ENCODE measurements around the gene CDS2. TPM values are rescaled to one million over a fixed set of nuclear protein-coding genes. Genes with fewer than 3 reads are reported as not detected.

Gene CDS2
- total RNA-seq, 1 donor from 2014 or later = 56.3 TPM

DNA sequence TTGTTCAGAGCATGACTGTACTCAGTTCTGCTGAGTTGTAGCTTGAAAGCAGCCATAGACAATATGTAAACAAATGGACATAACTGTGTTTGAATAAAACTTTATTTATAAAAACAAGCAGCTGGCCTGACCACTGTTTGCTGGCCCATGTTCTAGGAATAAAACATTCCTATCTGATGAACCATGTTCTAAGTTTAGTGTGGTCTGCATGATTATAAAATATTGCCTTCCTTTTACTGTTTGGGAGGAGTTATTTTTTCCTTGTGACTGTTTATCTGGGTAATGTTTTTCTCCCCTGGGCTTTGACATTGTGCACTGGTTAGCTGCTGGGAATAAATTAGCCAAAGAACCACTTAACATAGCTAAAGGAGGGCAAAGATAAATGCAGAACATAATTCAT is 55.1 kb downstream of the CDS2 start:
- Mint-ChIP-seq H3K27ac (ENCODE audit: unreplicated experiment) (no peak overlapping the region), H3K4me3 (no peak overlapping the region), H3K4me1 (no peaks in the 10 kb centered on the region), H3K27me3 (ENCODE audit: low read depth) (no peaks in the 10 kb centered on the region), H3K9me3 (no peaks in the 10 kb centered on the region), H3K36me3 (ENCODE audit: low read depth) (no peaks in the 10 kb centered on the region)
- TF ChIP-seq, protein P1, sequence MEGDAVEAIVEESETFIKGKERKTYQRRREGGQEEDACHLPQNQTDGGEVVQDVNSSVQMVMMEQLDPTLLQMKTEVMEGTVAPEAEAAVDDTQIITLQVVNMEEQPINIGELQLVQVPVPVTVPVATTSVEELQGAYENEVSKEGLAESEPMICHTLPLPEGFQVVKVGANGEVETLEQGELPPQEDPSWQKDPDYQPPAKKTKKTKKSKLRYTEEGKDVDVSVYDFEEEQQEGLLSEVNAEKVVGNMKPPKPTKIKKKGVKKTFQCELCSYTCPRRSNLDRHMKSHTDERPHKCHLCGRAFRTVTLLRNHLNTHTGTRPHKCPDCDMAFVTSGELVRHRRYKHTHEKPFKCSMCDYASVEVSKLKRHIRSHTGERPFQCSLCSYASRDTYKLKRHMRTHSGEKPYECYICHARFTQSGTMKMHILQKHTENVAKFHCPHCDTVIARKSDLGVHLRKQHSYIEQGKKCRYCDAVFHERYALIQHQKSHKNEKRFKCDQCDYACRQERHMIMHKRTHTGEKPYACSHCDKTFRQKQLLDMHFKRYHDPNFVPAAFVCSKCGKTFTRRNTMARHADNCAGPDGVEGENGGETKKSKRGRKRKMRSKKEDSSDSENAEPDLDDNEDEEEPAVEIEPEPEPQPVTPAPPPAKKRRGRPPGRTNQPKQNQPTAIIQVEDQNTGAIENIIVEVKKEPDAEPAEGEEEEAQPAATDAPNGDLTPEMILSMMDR (conservative IDR thresholded peaks at IDR 0.05) = no peak
- no peak for DNase-seq (ENCODE audit: low read depth, low spot score)

DNA sequence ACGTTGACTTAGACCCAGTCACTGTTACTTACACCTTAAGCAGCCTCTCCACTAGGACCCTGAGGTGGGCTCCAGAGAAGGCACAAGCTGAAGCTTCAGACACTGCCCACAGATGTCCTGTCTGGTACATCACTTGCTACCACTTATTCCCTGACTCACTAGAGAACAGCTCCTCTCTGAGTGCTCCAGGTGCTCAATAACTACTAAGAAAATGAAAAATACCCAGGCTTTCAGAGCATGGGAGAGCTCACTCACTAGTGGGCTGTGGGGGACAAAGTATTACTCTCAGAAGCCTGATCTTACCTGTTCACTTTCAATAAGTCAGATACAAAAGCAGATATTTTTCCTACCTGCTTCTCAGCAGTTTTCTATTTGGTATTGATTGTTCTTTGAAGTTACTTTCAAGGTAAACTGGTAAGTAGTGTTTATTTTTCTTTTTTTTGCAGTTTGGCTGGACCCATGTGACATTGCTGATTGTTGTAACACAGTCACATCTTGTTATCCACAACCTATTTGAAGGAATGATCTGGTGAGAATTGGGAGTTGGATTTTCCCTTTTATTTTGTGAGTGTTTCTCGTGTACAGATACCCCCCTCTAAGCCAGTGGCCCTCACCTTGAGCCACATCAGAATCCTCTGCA is 55.9 kb downstream of the CDS2 start:
- no peaks in the 10 kb centered on the region for H3K36me3 Mint-ChIP-seq (ENCODE audit: low read depth)
- H3K27me3 Mint-ChIP-seq (ENCODE audit: low read depth) = no peaks in the 10 kb centered on the region
- TF ChIP-seq, protein P1 (conservative IDR thresholded peaks at IDR 0.05) = no peak
- H3K9me3 Mint-ChIP-seq = no peaks in the 10 kb centered on the region
- H3K4me1 Mint-ChIP-seq = no peaks in the 10 kb centered on the region
- H3K4me3 Mint-ChIP-seq = no peak overlapping the region
- H3K27ac Mint-ChIP-seq (ENCODE audit: unreplicated experiment) = no peak overlapping the region
- DNase-seq (ENCODE audit: low read depth, low spot score) = no peak

DNA sequence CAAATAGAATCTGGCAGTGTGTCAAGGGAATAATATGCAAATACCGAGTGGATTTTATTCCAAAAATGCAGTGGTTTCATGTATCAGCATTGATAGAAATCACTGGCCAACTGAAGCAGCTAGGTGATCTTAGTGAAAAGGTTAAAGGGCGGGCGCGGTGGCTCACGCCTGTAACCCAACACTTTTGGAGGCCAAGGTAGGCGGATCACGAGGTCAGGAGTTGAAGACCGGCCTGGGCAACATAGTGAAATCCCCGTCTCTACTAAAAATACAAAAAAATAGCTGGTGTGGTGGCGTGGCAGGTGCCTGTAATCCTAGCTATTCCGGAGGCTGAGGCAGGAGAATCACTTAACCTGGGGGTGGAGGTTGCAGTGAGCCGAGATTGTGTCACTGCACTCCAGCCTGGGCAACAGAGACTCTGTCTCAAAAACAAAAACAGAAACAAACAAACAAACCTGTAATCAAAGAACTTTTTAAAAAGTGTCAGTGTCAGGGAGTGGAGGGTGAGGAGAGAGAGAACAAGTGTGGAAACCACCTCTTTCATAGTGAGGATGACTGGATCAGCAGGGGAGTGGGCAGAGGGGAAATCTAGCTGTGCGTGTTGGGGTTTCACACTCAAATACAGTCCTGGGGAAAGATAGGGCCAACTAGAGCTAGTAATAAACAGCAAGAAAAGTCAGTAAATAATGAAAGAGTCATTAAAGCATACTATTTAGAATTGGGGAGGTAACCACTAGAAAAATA is 57.1 kb downstream of the CDS2 start:
- H3K4me1 Mint-ChIP-seq = peaks cover 7% of the 10 kb centered on the region
- H3K36me3 Mint-ChIP-seq (ENCODE audit: low read depth) = no peaks in the 10 kb centered on the region
- peak overlapping the region; percentile 12 for H3K27ac Mint-ChIP-seq (ENCODE audit: unreplicated experiment)
- no peak overlapping the region for H3K4me3 Mint-ChIP-seq
- TF ChIP-seq, protein P1 (conservative IDR thresholded peaks at IDR 0.05) = no peak
- DNase-seq (ENCODE audit: low read depth, low spot score) = no peak
- H3K9me3 Mint-ChIP-seq = no peaks in the 10 kb centered on the region
- H3K27me3 Mint-ChIP-seq (ENCODE audit: low read depth) = no peaks in the 10 kb centered on the region

DNA sequence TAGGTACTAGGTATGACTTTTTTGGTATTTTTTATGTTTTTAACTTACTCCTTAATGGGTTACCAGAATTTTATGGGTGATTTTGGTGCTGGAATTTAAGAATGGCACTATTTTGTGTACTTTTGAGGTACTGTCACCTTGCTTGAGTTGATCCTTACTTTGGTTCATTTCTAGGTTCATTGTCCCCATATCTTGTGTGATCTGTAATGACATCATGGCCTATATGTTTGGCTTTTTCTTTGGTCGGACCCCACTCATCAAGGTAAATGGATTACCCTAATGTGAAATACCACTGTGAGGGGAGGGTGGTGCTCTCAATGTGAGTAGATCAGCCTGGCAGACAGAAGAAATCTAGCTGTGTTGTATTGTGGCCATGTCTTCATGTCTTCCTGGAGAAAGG is 57.9 kb downstream of the CDS2 start:
- no peaks in the 10 kb centered on the region for H3K9me3 Mint-ChIP-seq
- peaks cover 8% of the 10 kb centered on the region for H3K4me1 Mint-ChIP-seq
- DNase-seq (ENCODE audit: low read depth, low spot score) = no peak
- no peaks in the 10 kb centered on the region for H3K27me3 Mint-ChIP-seq (ENCODE audit: low read depth)
- H3K27ac Mint-ChIP-seq (ENCODE audit: unreplicated experiment) = no peak overlapping the region
- TF ChIP-seq, protein P1 (conservative IDR thresholded peaks at IDR 0.05) = no peak
- no peaks in the 10 kb centered on the region for H3K36me3 Mint-ChIP-seq (ENCODE audit: low read depth)
- no peak overlapping the region for H3K4me3 Mint-ChIP-seq

DNA sequence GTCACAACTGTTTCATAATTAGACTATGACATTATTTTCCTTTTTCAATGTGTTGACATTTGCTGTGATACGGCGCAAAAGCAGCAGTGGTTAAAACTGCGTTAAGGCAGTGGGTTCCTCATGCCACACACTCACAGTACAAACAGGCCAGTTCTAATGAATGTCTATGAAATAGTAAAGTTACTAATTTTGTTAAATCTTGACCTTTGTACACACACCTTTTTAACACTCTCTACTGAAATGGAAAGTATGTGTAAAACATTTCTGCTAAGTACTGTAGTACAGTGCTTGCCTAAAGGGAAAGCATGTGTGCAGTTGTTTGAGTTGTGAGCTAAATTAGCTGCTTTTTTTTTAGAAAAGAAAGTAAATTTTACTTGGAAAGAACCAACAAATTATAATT is 60.3 kb downstream of the CDS2 start:
- TF ChIP-seq, protein P1 (conservative IDR thresholded peaks at IDR 0.05) = no peak

More for the DNA sequence above, 60.3 kb downstream of the CDS2 start:
- Mint-ChIP-seq H3K27me3 (ENCODE audit: low read depth) (no peaks in the 10 kb centered on the region), H3K27ac (ENCODE audit: unreplicated experiment) (no peak overlapping the region), H3K9me3 (no peaks in the 10 kb centered on the region), H3K4me1 (peaks cover 11% of the 10 kb centered on the region), H3K36me3 (ENCODE audit: low read depth) (no peaks in the 10 kb centered on the region), H3K4me3 (no peak overlapping the region)
- DNase-seq (ENCODE audit: low read depth, low spot score) = no peak

All from neural crest cell (in vitro differentiated cells).